Bronchial epithelial cell (primary cell): ENCODE results near the gene TMEM184C. TPM values are rescaled to one million over a fixed set of nuclear protein-coding genes. Genes with fewer than 3 reads are reported as not detected.

Source experiments
- DNase-seq: peaks from one replicate; pipeline ENCODE4 v3.0.0-alpha.2; 2010; ENCODE audit warnings: low read depth
- FAIRE-seq: peaks from 2 replicates; lab custom pipeline; 2011; peaks lifted over from hg19 to GRCh38; lab: Jason Lieb, UNC
- H3K27me3 ChIP-seq: 2 replicates; pipeline ENCODE4 v1.5.1; 2011; ENCODE audit warnings: low read length; ENCODE audit not compliant: control insufficient read depth, insufficient read depth
- H3K36me3 ChIP-seq: 2 replicates; pipeline ENCODE4 v1.5.1; 2011; ENCODE audit warnings: low read length; ENCODE audit not compliant: control insufficient read depth, insufficient read depth
- H3K4me3 ChIP-seq: 2 replicates; pipeline ENCODE4 v1.5.1; 2011; ENCODE audit warnings: mild to moderate bottlenecking, low read depth, low read length, control low read depth
- total RNA-seq: library from RNA; depleted of rRNA; stranded (reverse); fragments of >200 nt; gene quantifications from 2 replicates; pipeline ENCODE4 v1.2.1, GENCODE V29; 2014
- TF ChIP-seq, protein P1 (sequence below): IDR thresholded peaks from 2 replicates; pipeline ENCODE4 v1.5.1; 2011; ENCODE audit warnings: mild to moderate bottlenecking, moderate library complexity, low read length, control low read depth, inconsistent platforms; ENCODE audit not compliant: insufficient read depth, severe bottlenecking

The TMEM184C gene
- total RNA-seq, 1 donor from 2014 or later = 51.3 TPM

DNA sequence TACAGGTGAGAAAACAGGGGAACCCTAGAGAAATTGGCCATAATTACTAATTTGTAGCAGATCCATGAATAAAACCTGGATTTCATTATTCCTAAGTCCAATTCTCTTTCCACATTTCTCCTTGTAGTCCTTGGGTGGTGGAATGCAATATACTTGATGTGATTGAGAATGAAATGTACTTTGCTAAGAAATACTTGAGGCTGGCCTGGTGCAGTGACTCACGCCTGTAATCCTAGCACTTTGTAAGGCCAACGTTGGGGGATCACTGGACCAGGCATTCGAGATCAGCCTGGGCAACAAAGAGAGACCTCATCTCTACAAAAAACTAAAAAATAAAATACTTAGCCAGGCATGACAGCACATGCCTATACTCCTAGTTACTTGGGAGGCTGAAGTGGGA is 15.9 kb downstream of the TMEM184C start:
- TF ChIP-seq, protein P1, sequence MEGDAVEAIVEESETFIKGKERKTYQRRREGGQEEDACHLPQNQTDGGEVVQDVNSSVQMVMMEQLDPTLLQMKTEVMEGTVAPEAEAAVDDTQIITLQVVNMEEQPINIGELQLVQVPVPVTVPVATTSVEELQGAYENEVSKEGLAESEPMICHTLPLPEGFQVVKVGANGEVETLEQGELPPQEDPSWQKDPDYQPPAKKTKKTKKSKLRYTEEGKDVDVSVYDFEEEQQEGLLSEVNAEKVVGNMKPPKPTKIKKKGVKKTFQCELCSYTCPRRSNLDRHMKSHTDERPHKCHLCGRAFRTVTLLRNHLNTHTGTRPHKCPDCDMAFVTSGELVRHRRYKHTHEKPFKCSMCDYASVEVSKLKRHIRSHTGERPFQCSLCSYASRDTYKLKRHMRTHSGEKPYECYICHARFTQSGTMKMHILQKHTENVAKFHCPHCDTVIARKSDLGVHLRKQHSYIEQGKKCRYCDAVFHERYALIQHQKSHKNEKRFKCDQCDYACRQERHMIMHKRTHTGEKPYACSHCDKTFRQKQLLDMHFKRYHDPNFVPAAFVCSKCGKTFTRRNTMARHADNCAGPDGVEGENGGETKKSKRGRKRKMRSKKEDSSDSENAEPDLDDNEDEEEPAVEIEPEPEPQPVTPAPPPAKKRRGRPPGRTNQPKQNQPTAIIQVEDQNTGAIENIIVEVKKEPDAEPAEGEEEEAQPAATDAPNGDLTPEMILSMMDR = no peak
- Histone ChIP-seq H3K36me3 (peaks cover 4% of the 10 kb centered on the region), H3K4me3 (no peak overlapping the region), H3K27me3 (no peaks in the 10 kb centered on the region)
- FAIRE-seq (no peak), DNase-seq (no peak)

GRCh38 chr4:147633643-147634042 is 16.4 kb downstream of the TMEM184C start:
- FAIRE-seq (no peak), DNase-seq (no peak)
- H3K36me3 ChIP-seq = peaks cover 5% of the 10 kb centered on the region
- no peaks in the 10 kb centered on the region for H3K27me3 ChIP-seq
- TF ChIP-seq, protein P1 = no peak
- H3K4me3 ChIP-seq = no peak overlapping the region

- FAIRE-seq = no peak
- TF ChIP-seq, protein P1 = no peak
- H3K36me3 ChIP-seq = peaks cover 5% of the 10 kb centered on the region
Measured at GRCh38 chr4:147635348-147635747, 18.2 kb downstream of the TMEM184C start.

DNA sequence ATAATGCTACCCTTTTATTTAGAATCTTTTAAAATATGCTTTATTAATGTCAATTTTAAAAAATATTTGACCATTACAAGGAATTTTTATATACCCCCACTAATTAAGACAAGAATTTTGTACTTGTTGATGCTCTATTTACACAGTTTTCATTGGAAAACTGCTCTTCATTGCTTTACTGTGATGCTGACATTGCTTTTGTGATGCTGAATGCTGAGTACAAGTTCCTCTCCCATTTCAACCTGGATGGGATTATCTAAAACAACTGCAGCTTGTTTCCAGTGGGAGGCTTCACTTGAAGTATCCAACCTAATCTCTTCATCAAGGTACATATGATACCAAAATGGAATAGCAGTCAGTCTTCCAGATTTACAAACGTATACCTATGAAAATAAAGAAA is 21.2 kb downstream of the TMEM184C start:
- no peak for FAIRE-seq
- no peak for DNase-seq
- H3K27me3 ChIP-seq = no peaks in the 10 kb centered on the region
- H3K4me3 ChIP-seq = no peak overlapping the region
- peaks cover 5% of the 10 kb centered on the region for H3K36me3 ChIP-seq
- TF ChIP-seq, protein P1 = no peak

More at GRCh38 chr4:147635348-147635747, 18.2 kb downstream of the TMEM184C start:
- Histone ChIP-seq H3K4me3 (no peak overlapping the region), H3K27me3 (no peaks in the 10 kb centered on the region)
- DNase-seq = no peak

- TF ChIP-seq, protein P1 = no peak
- DNase-seq = no peak
Measured at GRCh38 chr4:147638942-147639341, 21.7 kb downstream of the TMEM184C start.

GRCh38 chr4:147639388-147639787 is 22.2 kb downstream of the TMEM184C start:
- FAIRE-seq (no peak), DNase-seq (no peak)
- Histone ChIP-seq H3K36me3 (peaks cover 5% of the 10 kb centered on the region), H3K4me3 (no peak overlapping the region), H3K27me3 (no peaks in the 10 kb centered on the region)
- TF ChIP-seq, protein P1 = no peak

More at GRCh38 chr4:147638942-147639341, 21.7 kb downstream of the TMEM184C start:
- Histone ChIP-seq H3K36me3 (peaks cover 5% of the 10 kb centered on the region), H3K4me3 (no peak overlapping the region), H3K27me3 (no peaks in the 10 kb centered on the region)
- FAIRE-seq = no peak
